KMS-11 (cell line): ENCODE measurements around the gene ENTPD6.
"Not testable (repeated sequence)": the region's sequence is repeated elsewhere in the genome, so short reads cannot be mapped to it uniquely, and the experiment has no call there.

Experiments used
- H2AFZ ChIP-seq: fragments of 200-600 bp; sonication (generic); 2 replicates; pipeline ENCODE4 v1.6.1; 2016; ENCODE audit warnings: antibody characterized with exemption, mixed run types, low read depth
- H3K27ac ChIP-seq: fragments of 200-600 bp; sonication (generic); 2 replicates; pipeline ENCODE4 v1.6.1; 2016; ENCODE audit warnings: mild to moderate bottlenecking, mixed run types
- H3K27me3 ChIP-seq: fragments of 200-600 bp; sonication (generic); 2 replicates; pipeline ENCODE4 v1.6.1; 2017; ENCODE audit warnings: mild to moderate bottlenecking, low read depth, mixed run types, moderate library complexity; ENCODE audit not compliant: insufficient read depth
- H3K36me3 ChIP-seq: fragments of 200-600 bp; sonication (generic); 2 replicates; pipeline ENCODE4 v1.6.1; 2017; ENCODE audit warnings: mild to moderate bottlenecking, mixed run types; ENCODE audit not compliant: insufficient read depth
- H3K4me1 ChIP-seq: fragments of 200-600 bp; sonication (generic); 2 replicates; pipeline ENCODE4 v1.6.1; 2016; ENCODE audit warnings: mild to moderate bottlenecking, low read depth, mixed run types; ENCODE audit not compliant: poor library complexity, severe bottlenecking
- H3K4me2 ChIP-seq: fragments of 200-600 bp; sonication (generic); 2 replicates; pipeline ENCODE4 v1.7.0; 2016; ENCODE audit warnings: mild to moderate bottlenecking, mixed run types
- H3K4me3 ChIP-seq: fragments of 200-600 bp; sonication (generic); IDR thresholded peaks from 2 replicates; pipeline ENCODE4 v1.6.1; 2017; ENCODE audit warnings: low read depth, low read length, mixed read lengths; ENCODE audit not compliant: insufficient read depth
- H3K79me2 ChIP-seq: fragments of 200-600 bp; sonication (generic); 2 replicates; pipeline ENCODE4 v1.6.1; 2016; ENCODE audit warnings: low read depth, mixed run types; ENCODE audit not compliant: insufficient read depth
- H3K9ac ChIP-seq: fragments of 200-600 bp; sonication (generic); 2 replicates; pipeline ENCODE4 v1.6.1; 2016; ENCODE audit warnings: mild to moderate bottlenecking, mixed run types
- H4K20me1 ChIP-seq: fragments of 200-600 bp; sonication (generic); 2 replicates; pipeline ENCODE4 v1.6.1; 2016; ENCODE audit warnings: mild to moderate bottlenecking, mixed run types; ENCODE audit not compliant: insufficient read depth
- CTCF ChIP-seq: fragments of 200-600 bp; sonication (generic); conservative IDR thresholded peaks from 2 replicates; pipeline ENCODE4 v1.6.1; 2017; ENCODE audit warnings: low read depth, mild to moderate bottlenecking, antibody characterized with exemption, low read length, moderate library complexity, mixed read lengths

Gene ENTPD6

GRCh38 chr20:25229486-25230165 is 34.1 kb downstream of the ENTPD6 start:
- H3K27ac ChIP-seq = no peak overlapping the region
- no peaks in the 10 kb centered on the region for H3K4me1 ChIP-seq
- H2AFZ ChIP-seq = no peak overlapping the region

GRCh38 chr20:25230166-25230831 is 34.8 kb downstream of the ENTPD6 start:
- Histone ChIP-seq H2AFZ (no peak overlapping the region), H3K4me3 (no peak overlapping the region), H3K27me3 (no peaks in the 10 kb centered on the region), H3K36me3 (no peaks in the 10 kb centered on the region), H3K9ac (no peak overlapping the region), H4K20me1 (no peaks in the 10 kb centered on the region), H3K4me2 (no peak overlapping the region), H3K27ac (no peak overlapping the region), H3K4me1 (no peaks in the 10 kb centered on the region), H3K79me2 (no peaks in the 10 kb centered on the region)
- TF ChIP-seq CTCF = no peak

More at GRCh38 chr20:25229486-25230165, 34.1 kb downstream of the ENTPD6 start:
- H3K4me2 ChIP-seq = no peak overlapping the region
- no peak for TF ChIP-seq CTCF
- H3K27me3 ChIP-seq = no peaks in the 10 kb centered on the region
- H3K36me3 ChIP-seq = no peaks in the 10 kb centered on the region
- no peak overlapping the region for H3K9ac ChIP-seq
- no peaks in the 10 kb centered on the region for H3K79me2 ChIP-seq
- H3K4me3 ChIP-seq = no peak overlapping the region
- H4K20me1 ChIP-seq = no peaks in the 10 kb centered on the region

- no peaks in the 10 kb centered on the region for H3K27me3 ChIP-seq
- no peaks in the 10 kb centered on the region for H3K79me2 ChIP-seq
- H3K4me3 ChIP-seq = no peak overlapping the region
- no peak overlapping the region for H2AFZ ChIP-seq
- H4K20me1 ChIP-seq = no peaks in the 10 kb centered on the region
- no peak overlapping the region for H3K4me2 ChIP-seq
- no peak for TF ChIP-seq CTCF
- H3K27ac ChIP-seq = no peak overlapping the region
- H3K36me3 ChIP-seq = no peaks in the 10 kb centered on the region
- no peaks in the 10 kb centered on the region for H3K4me1 ChIP-seq
- H3K9ac ChIP-seq = no peak overlapping the region
Observed at GRCh38 chr20:25233016-25233772, 37.7 kb downstream of the ENTPD6 start.

GRCh38 chr20:25234009-25234849 is 38.7 kb downstream of the ENTPD6 start:
- H3K27ac ChIP-seq, H3K4me3 ChIP-seq, H3K9ac ChIP-seq, H3K27me3 ChIP-seq, H4K20me1 ChIP-seq, H3K4me1 ChIP-seq, H3K79me2 ChIP-seq, H3K4me2 ChIP-seq, H3K36me3 ChIP-seq, H2AFZ ChIP-seq: not testable (repeated sequence)
